ENCODE measurements around the gene SMAD5. TPM values are rescaled to one million over a fixed set of nuclear protein-coding genes. Genes with fewer than 3 reads are reported as not detected.

SMAD5 gene
- total RNA-seq, 1 donor from 2014 or later = 51.7 TPM

DNA sequence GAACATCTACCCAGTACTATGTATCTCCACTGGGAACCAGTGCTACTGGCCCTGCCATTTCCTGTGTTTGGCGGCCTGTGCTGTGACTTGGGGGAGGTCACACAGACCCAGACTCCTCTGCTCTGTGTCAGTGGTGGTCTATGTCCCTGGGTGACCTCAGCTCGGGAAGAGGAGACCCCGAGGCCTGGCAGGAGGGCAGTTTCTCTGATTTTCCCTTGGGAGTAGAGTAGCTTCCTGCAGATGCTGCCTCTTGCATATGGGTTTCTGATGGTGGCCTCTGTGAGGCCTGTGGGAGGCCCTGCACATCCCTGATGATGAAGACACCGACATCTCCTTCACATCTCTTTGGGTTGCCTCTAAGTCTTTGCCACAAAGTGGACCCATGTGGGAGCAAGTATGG is 73.3 kb downstream of the SMAD5 start:
- H3K9me3 Mint-ChIP-seq (ENCODE audit: low read depth) = peaks cover 6% of the 10 kb centered on the region
- DNase-seq (ENCODE audit: low spot score) = no peak
- peaks cover 3% of the 10 kb centered on the region for H3K4me1 Mint-ChIP-seq (ENCODE audit: low read depth)
- TF ChIP-seq CTCF (IDR thresholded peaks at IDR 0.05) = no peak
- H3K4me3 Mint-ChIP-seq (ENCODE audit: unreplicated experiment) = no peak overlapping the region
- peaks cover 9% of the 10 kb centered on the region for H3K36me3 Mint-ChIP-seq (ENCODE audit: low read depth)
- H3K27ac Mint-ChIP-seq (ENCODE audit: unreplicated experiment) = no peak overlapping the region
- H3K27me3 Mint-ChIP-seq (ENCODE audit: low read depth) = no peaks in the 10 kb centered on the region

DNA sequence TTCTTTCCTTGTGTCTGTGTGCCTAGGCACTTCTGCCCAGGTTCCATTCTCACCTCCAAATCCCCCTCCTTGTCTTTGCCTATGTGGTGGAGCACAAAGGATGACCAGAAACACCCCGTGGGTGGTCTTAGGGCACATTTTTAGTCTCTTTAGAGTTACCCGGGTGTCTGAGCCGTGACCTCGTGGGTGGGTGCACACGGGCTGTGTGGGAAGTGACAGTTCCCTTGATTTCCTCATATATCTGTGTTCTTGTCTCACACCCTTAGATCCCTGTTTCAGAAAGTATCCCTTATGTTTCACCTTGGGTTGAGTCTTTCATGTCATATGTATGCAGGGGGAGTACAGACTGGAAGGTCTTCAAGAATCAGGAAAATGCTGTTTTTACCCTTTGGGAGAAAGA is 73.7 kb downstream of the SMAD5 start:
- no peak for TF ChIP-seq CTCF (IDR thresholded peaks at IDR 0.05)
- Mint-ChIP-seq H3K27ac (ENCODE audit: unreplicated experiment) (no peak overlapping the region), H3K27me3 (ENCODE audit: low read depth) (no peaks in the 10 kb centered on the region), H3K9me3 (ENCODE audit: low read depth) (peaks cover 6% of the 10 kb centered on the region), H3K36me3 (ENCODE audit: low read depth) (peaks cover 9% of the 10 kb centered on the region), H3K4me1 (ENCODE audit: low read depth) (peaks cover 3% of the 10 kb centered on the region), H3K4me3 (ENCODE audit: unreplicated experiment) (no peak overlapping the region)
- no peak for DNase-seq (ENCODE audit: low spot score)

DNA sequence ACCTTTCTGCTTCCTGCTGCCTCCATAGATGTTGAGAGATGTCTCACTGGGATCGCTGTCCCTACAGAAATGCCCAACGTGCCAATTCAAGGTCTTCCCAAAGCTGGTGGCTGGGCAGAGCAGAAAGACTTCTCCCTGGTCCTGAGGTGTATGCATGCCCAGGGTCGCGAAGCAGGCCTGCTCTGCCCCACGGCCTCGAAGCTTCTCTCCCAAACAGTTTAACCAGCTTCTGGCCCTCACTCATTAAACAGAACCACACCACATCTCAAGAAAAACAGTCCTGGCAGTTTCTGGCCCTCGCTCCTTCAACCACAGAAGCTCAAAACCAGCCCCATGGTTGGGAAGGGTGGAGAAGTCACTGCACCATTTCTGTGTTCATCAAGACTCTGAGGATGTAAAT is 75.0 kb downstream of the SMAD5 start:
- Mint-ChIP-seq H3K27me3 (ENCODE audit: low read depth) (no peaks in the 10 kb centered on the region), H3K4me1 (ENCODE audit: low read depth) (peaks cover 3% of the 10 kb centered on the region), H3K27ac (ENCODE audit: unreplicated experiment) (no peak overlapping the region), H3K36me3 (ENCODE audit: low read depth) (peaks cover 9% of the 10 kb centered on the region), H3K9me3 (ENCODE audit: low read depth) (peaks cover 6% of the 10 kb centered on the region), H3K4me3 (ENCODE audit: unreplicated experiment) (no peak overlapping the region)
- TF ChIP-seq CTCF (IDR thresholded peaks at IDR 0.05) = no peak
- DNase-seq (ENCODE audit: low spot score) = no peak

DNA sequence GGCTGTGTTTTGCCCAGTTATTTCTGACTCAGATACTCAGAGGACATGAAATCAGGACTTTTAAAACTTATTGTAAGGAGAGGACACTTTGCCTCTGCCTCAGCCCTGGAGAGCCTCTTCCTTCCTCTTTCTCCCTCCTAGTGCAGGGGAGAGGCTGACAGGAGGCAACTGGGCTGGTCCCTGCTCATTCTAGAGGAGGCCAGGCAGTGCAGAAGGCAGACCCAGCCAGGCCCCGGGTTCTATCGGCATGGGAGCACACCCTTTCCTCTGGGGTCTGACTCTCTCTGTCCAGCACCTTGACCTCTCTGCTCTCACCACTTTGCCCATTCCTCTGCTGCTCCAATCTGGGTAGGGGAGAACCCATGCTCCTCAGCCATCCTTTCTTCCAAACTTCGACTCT is 76.3 kb downstream of the SMAD5 start:
- Mint-ChIP-seq H3K4me1 (ENCODE audit: low read depth) (no peaks in the 10 kb centered on the region), H3K4me3 (ENCODE audit: unreplicated experiment) (no peak overlapping the region), H3K27me3 (ENCODE audit: low read depth) (no peaks in the 10 kb centered on the region), H3K9me3 (ENCODE audit: low read depth) (peaks cover 6% of the 10 kb centered on the region), H3K27ac (ENCODE audit: unreplicated experiment) (no peak overlapping the region), H3K36me3 (ENCODE audit: low read depth) (peaks cover 8% of the 10 kb centered on the region)
- DNase-seq (ENCODE audit: low spot score) = no peak
- TF ChIP-seq CTCF (IDR thresholded peaks at IDR 0.05) = no peak

DNA sequence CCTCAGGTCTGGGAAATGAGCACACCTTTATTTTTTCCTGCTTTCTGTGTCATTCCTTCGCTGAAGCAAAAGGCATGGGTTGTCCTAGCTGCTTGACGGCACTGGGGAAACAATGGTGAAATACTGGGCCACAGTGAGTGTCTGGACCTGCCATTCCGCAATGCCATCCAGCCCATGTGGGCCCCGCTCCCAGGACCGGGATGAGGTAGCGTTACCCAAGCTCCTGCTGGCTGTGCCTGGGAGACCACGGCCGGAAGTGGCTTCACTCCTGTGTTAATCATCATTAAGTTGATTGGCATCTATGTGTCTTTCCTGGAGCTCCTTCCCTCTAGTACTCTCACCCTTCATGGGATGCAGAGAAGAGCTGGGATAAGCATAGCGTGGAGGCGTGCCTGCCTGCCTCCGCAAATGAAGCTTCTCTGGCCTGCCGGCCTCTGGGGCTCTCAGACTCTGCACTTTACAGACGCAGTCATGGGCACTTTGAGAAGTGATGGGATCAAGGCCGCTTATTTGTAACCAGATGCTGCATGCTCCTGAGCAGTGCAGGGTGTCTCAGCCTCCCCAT is 76.8 kb downstream of the SMAD5 start:
- no peaks in the 10 kb centered on the region for H3K27me3 Mint-ChIP-seq (ENCODE audit: low read depth)
- TF ChIP-seq CTCF (IDR thresholded peaks at IDR 0.05) = no peak

More for the DNA sequence above, 76.8 kb downstream of the SMAD5 start:
- Mint-ChIP-seq H3K27ac (ENCODE audit: unreplicated experiment) (no peak overlapping the region), H3K4me1 (ENCODE audit: low read depth) (no peaks in the 10 kb centered on the region), H3K36me3 (ENCODE audit: low read depth) (peaks cover 6% of the 10 kb centered on the region), H3K9me3 (ENCODE audit: low read depth) (peaks cover 6% of the 10 kb centered on the region), H3K4me3 (ENCODE audit: unreplicated experiment) (no peak overlapping the region)
- DNase-seq (ENCODE audit: low spot score) = no peak
